ENCODE data around the gene DTHD1. TPM values are rescaled to one million over a fixed set of nuclear protein-coding genes. Genes with fewer than 3 reads are reported as not detected.

The DTHD1 gene
- total and polyA plus RNA-seq, 10 of the 15 experiments (the other 5 are each of a cell fraction or from before 2014, with no cell fraction given): 0.05 to 2.8 (median 1.4) TPM

DNA sequence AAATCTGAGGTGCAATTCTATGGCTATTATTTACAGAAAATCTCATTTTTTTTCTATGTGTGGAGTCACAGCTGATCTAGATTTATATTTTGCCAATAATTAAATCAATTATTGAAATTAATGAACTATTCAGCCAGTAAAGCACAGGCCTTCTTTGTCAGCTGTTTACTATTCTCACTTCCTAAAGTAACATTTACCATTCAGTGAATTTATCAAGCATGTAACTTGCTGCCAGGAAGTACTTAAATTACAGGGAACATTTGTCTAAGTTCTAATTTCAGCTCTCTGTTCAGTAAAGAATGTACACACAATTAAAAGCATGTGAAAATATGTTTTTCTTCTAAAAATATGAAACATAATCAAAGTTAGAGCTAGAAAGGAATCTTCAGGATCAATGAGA lies 79.3 kb downstream of the DTHD1 start (continued):
- TF ChIP-seq, protein P1, sequence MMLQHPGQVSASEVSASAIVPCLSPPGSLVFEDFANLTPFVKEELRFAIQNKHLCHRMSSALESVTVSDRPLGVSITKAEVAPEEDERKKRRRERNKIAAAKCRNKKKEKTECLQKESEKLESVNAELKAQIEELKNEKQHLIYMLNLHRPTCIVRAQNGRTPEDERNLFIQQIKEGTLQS (IDR thresholded peaks at IDR 0.05; ENCODE audit: borderline replicate concordance, extremely low read depth, low read depth, low read length): no peak
- no peak for TF ChIP-seq ZNF217 (IDR thresholded peaks at IDR 0.05)
- TF ChIP-seq, protein P2, sequence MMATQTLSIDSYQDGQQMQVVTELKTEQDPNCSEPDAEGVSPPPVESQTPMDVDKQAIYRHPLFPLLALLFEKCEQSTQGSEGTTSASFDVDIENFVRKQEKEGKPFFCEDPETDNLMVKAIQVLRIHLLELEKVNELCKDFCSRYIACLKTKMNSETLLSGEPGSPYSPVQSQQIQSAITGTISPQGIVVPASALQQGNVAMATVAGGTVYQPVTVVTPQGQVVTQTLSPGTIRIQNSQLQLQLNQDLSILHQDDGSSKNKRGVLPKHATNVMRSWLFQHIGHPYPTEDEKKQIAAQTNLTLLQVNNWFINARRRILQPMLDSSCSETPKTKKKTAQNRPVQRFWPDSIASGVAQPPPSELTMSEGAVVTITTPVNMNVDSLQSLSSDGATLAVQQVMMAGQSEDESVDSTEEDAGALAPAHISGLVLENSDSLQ (IDR thresholded peaks at IDR 0.05): no peak

DNA sequence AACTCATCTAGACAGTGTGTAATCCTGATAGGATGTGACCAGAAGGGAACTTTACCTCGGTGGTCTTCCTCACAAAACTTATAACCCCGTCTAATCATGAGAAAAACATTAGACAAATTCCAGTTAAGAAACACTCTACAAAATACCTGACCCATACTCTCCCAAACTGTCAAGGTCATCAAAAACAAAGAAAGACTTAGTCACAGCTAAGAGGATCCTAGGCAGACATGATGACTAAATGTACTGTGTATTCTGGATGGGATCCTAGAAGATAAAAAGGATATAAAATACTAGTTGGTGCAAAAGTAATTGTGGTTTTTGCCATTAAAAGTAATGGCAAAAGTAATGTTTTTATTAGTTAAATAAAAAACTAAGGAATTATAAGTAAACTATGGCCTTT lies 81.6 kb downstream of the DTHD1 start:
- DNase-seq (ENCODE audit: low read depth, low spot score): no peak
- WGBS (ENCODE audit: insufficient coverage, insufficient replicate concordance, low lambda C conversion rate, missing lambda C conversion rate): 69% methylated on average over 2 of the region's 2 CpGs
- FAIRE-seq: no peak
- Histone ChIP-seq H3K79me2 (ENCODE audit: control insufficient read depth, insufficient read depth, low read length) (no peaks in the 10 kb centered on the region), H3K27ac (ENCODE audit: control insufficient read depth, insufficient read depth) (no peak overlapping the region), H3K4me2 (ENCODE audit: control insufficient read depth, insufficient read depth) (no peak overlapping the region), H2AFZ (ENCODE audit: control insufficient read depth, low read depth, low read length) (no peak overlapping the region), H4K20me1 (ENCODE audit: control insufficient read depth, insufficient read depth) (no peaks in the 10 kb centered on the region), H3K36me3 (ENCODE audit: control insufficient read depth in 2 of 2, insufficient read depth in 2 of 2, low read length in 1 of 2) (no peaks in the 10 kb centered on the region), H3K9ac (ENCODE audit: control insufficient read depth, insufficient read depth, low read length) (no peak overlapping the region), H3K9me3 (replicated peaks; ENCODE audit: control insufficient read depth, insufficient read depth, low read length) (no peaks in the 10 kb centered on the region; the same call in 2 of the 3 replicates), H3K27me3 (replicated peaks in 1 of 2; ENCODE audit: control insufficient read depth in 2 of 2, insufficient read depth in 2 of 2, low read length in 1 of 2) (no peaks in the 10 kb centered on the region), H3K4me1 (ENCODE audit: control insufficient read depth, insufficient read depth, low read length) (no peaks in the 10 kb centered on the region), H3K4me3 (no peak overlapping the region)
- no peak for ATAC-seq
- ChIA-PET RAD21 (ENCODE audit: unreplicated experiment) (interaction anchor here (1.7 kb wide), 1 partner anchor 36 kb away, joined by 12 read pairs; no protein-coding TSS in a partner anchor), POLR2A (no interaction called here), CTCF (interaction anchor here (0.6 to 4.6 kb wide), 3 partner anchors 11 to 143 kb away, joined by 3 to 20 read pairs (median 3); no protein-coding TSS in a partner anchor), SMC1A (ENCODE audit: uncharacterized antibody, unreplicated experiment) (interaction anchor here (1.1 to 5.5 kb wide), 4 partner anchors 10 to 77 kb away, joined by 3 to 41 read pairs (median 6); no protein-coding TSS in a partner anchor)
- TF ChIP-seq, protein P3, sequence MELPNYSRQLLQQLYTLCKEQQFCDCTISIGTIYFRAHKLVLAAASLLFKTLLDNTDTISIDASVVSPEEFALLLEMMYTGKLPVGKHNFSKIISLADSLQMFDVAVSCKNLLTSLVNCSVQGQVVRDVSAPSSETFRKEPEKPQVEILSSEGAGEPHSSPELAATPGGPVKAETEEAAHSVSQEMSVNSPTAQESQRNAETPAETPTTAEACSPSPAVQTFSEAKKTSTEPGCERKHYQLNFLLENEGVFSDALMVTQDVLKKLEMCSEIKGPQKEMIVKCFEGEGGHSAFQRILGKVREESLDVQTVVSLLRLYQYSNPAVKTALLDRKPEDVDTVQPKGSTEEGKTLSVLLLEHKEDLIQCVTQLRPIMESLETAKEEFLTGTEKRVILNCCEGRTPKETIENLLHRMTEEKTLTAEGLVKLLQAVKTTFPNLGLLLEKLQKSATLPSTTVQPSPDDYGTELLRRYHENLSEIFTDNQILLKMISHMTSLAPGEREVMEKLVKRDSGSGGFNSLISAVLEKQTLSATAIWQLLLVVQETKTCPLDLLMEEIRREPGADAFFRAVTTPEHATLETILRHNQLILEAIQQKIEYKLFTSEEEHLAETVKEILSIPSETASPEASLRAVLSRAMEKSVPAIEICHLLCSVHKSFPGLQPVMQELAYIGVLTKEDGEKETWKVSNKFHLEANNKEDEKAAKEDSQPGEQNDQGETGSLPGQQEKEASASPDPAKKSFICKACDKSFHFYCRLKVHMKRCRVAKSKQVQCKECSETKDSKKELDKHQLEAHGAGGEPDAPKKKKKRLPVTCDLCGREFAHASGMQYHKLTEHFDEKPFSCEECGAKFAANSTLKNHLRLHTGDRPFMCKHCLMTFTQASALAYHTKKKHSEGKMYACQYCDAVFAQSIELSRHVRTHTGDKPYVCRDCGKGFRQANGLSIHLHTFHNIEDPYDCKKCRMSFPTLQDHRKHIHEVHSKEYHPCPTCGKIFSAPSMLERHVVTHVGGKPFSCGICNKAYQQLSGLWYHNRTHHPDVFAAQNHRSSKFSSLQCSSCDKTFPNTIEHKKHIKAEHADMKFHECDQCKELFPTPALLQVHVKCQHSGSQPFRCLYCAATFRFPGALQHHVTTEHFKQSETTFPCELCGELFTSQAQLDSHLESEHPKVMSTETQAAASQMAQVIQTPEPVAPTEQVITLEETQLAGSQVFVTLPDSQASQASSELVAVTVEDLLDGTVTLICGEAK (IDR thresholded peaks at IDR 0.05; ENCODE audit: borderline replicate concordance): no peak
- TF ChIP-seq LARP7 (IDR thresholded peaks at IDR 0.05) (no peak), ZNF622 (IDR thresholded peaks at IDR 0.05) (no peak), MEF2B (IDR thresholded peaks at IDR 0.05; ENCODE audit: partially characterized antibody, poor library complexity, severe bottlenecking) (no peak), WRNIP1 (IDR thresholded peaks at IDR 0.05; ENCODE audit: borderline replicate concordance, low read depth, low read length) (no peak)
- no TSS peak for BruUV-seq (replicated peaks)
- in situ Hi-C loops (cut with MboI): no loop called here
- intact Hi-C loops (cut with micrococcal nuclease; ENCODE audit: unreplicated experiment): no loop called here
